Measurements from ENCODE around the gene ZFP36. TPM values are rescaled to one million over a fixed set of nuclear protein-coding genes. Genes with fewer than 3 reads are reported as not detected.

ZFP36 gene
- total and polyA plus RNA-seq, 2 donors (not counting 1 experiment from before 2014, with no cell fraction given), result 260 to 1,633 TPM

DNA sequence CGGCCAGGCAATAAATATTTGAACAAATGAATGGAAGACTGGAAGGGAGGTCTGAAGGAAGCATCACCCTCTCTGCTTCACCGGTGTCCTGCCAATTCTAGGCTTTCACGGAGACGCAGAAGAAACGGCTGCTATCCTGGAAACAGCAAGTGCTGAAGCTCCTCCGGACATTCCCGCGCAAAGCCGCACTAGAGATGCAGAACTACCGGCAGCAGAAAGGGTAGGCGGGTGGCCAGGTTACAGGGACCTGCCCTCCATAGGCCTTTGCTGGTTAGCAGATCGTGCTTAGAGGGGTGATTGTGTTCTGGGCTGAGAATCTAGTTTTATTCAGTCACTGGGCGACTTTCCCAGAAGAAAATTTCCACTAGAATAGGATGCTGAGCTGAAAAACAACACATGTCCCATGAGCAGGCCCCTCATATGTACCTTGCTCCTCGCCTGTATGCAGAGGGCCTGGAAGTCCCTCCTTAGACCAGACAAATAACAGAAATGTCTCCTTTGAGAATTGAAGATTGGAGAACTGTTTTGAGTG lies 26.7 kb upstream of the ZFP36 start:
- Histone ChIP-seq H3K27me3 (replicated peaks in 1 of 4; ENCODE audit: control extremely low read depth in 1 of 4, control insufficient read depth in 3 of 4, insufficient read depth in 4 of 4, low read length in 3 of 4) (no peaks in the 10 kb centered on the region), H3K4me2 (replicated peaks; ENCODE audit: low read depth, low read length, poor library complexity, severe bottlenecking) (no peak overlapping the region), H3K4me1 (ENCODE audit: control insufficient read depth in 2 of 2, insufficient read depth in 2 of 2, low read length in 2 of 2) (peaks cover 0 to 1% of the 10 kb centered on the region in 2 donors), H3K27ac (ENCODE audit: low read length in 2 of 2) (no peak overlapping the region), H3K4me3 (ENCODE audit: control extremely low read depth in 1 of 5, extremely low read depth in 1 of 5, insufficient read depth in 1 of 5, low read depth in 2 of 5, low read length in 4 of 5) (no peak overlapping the region), H3K36me3 (replicated peaks in 1 of 2; ENCODE audit: control extremely low read depth in 1 of 2, control insufficient read depth in 1 of 2, extremely low read depth in 1 of 2, insufficient read depth in 2 of 2, low read length in 1 of 2) (peaks cover 4 to 88% of the 10 kb centered on the region in 2 experiments), H3K9ac (ENCODE audit: low read length) (no peak overlapping the region), H3K9me3 (ENCODE audit: control extremely low read depth in 1 of 3, control insufficient read depth in 2 of 3, insufficient read depth in 1 of 3, low read length in 2 of 3) (no peaks in the 10 kb centered on the region), H3K79me2 (ENCODE audit: control insufficient read depth, insufficient read depth, low read length) (no peaks in the 10 kb centered on the region), H2AFZ (ENCODE audit: insufficient read depth, low read depth, low read length, poor library complexity, severe bottlenecking) (no peak overlapping the region), H4K20me1 (ENCODE audit: control insufficient read depth, insufficient read depth, low read length, poor library complexity, severe bottlenecking) (no peaks in the 10 kb centered on the region)
- 95% methylated on average over 12 of the region's 14 CpGs for WGBS (ENCODE audit: insufficient coverage)
- Mint-ChIP-seq H3K27ac (no peak overlapping the region), H3K4me1 (peaks cover 1% of the 10 kb centered on the region), H3K27me3 (no peaks in the 10 kb centered on the region), H3K4me3 (no peak overlapping the region), H3K9me3 (ENCODE audit: insufficient read depth) (no peaks in the 10 kb centered on the region)
- CTCF ChIA-PET, result no interaction called here
- POLR2A ChIA-PET, result interaction anchor here (0.5 kb wide), 1 partner anchor 23 kb away, joined by 4 read pairs; no protein-coding TSS in a partner anchor
- TF ChIP-seq EZH2 (IDR thresholded peaks at IDR 0.05; ENCODE audit: borderline replicate concordance, insufficient read depth, low read depth, low read length, poor library complexity, severe bottlenecking), result no peak
- TF ChIP-seq, protein P1, sequence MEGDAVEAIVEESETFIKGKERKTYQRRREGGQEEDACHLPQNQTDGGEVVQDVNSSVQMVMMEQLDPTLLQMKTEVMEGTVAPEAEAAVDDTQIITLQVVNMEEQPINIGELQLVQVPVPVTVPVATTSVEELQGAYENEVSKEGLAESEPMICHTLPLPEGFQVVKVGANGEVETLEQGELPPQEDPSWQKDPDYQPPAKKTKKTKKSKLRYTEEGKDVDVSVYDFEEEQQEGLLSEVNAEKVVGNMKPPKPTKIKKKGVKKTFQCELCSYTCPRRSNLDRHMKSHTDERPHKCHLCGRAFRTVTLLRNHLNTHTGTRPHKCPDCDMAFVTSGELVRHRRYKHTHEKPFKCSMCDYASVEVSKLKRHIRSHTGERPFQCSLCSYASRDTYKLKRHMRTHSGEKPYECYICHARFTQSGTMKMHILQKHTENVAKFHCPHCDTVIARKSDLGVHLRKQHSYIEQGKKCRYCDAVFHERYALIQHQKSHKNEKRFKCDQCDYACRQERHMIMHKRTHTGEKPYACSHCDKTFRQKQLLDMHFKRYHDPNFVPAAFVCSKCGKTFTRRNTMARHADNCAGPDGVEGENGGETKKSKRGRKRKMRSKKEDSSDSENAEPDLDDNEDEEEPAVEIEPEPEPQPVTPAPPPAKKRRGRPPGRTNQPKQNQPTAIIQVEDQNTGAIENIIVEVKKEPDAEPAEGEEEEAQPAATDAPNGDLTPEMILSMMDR (IDR thresholded peaks at IDR 0.05), result no peak
- intact Hi-C loops (cut with micrococcal nuclease), result no loop called here
- DNase-seq (no peak), ATAC-seq (ENCODE audit: low read depth) (no peak)

All from B cell (primary cell).